A549 (cell line): ENCODE results near the gene TIGIT. TPM values are rescaled to one million over a fixed set of nuclear protein-coding genes. Genes with fewer than 3 reads are reported as not detected.

Source experiments
- ATAC-seq, 2 experiments: fragments of 200-7000 bp in 1 of 2; fragments of >200 bp in 1 of 2; cut with Nextera tagmentation in 1 of 2; cut with Tn5 transposase in 1 of 2; 3 replicates each; pipeline versions ENCODE4 v1.8.0 to v1.9.1; 2018 to 2020; ENCODE audit warnings: mild to moderate bottlenecking in 1 of 2, moderate library complexity in 1 of 2
- CTCF ChIA-PET: fragments of 300-600 bp; sonication (Branson Sonifier 250); formaldehyde crosslinking; extraction: SDS; loops from one replicate; lab custom pipeline; 2021; ENCODE audit warnings: antibody characterized with exemption, inconsistent platforms; lab: Yijun Ruan, JAX
- POLR2A ChIA-PET: fragments of 350-600 bp; formaldehyde crosslinking; extraction: SDS; loops from one replicate; lab custom pipeline; 2021; ENCODE audit warnings: antibody characterized with exemption, inconsistent platforms; lab: Yijun Ruan, JAX
- DNase-seq, 2 experiments: peaks; one replicate each; pipeline versions ENCODE4 v3.0.0 to v3.0.0-alpha.2; 2011 to 2016; ENCODE audit warnings: low read depth in 1 of 2, low spot score in 1 of 2
- FAIRE-seq: peaks from 2 replicates; lab custom pipeline; 2011; peaks lifted over from hg19 to GRCh38; lab: Jason Lieb, UNC
- H3K27ac ChIP-seq, 2 experiments: fragments of >200 bp; sonication (Bioruptor Twin); formaldehyde crosslinking; 3 replicates each; pipeline ENCODE4 v1.5.1; 2016 to 2017
- H3K4me1 ChIP-seq: fragments of >200 bp; sonication (Bioruptor Twin); formaldehyde crosslinking; 3 replicates; pipeline ENCODE4 v1.6.1; 2016
- H3K4me2 ChIP-seq: fragments of >200 bp; sonication (Bioruptor Twin); formaldehyde crosslinking; 3 replicates; pipeline ENCODE4 v1.6.1; 2016
- H3K4me3 ChIP-seq: fragments of >200 bp; sonication (Bioruptor Twin); formaldehyde crosslinking; 3 replicates; pipeline ENCODE4 v1.5.1; 2016
- H3K9me3 ChIP-seq: fragments of >200 bp; sonication (Bioruptor Twin); formaldehyde crosslinking; 3 replicates; pipeline ENCODE4 v1.6.1; 2016
- ATOH8 ChIP-seq: fragments of 250-450 bp; sonication (Bioruptor Pico); IDR thresholded peaks from 2 replicates; pipeline ENCODE4 v1.5.0; 2020; ENCODE audit warnings: low read depth, mild to moderate bottlenecking, moderate library complexity
- CBX2 ChIP-seq: fragments of 200-600 bp; sonication (generic); IDR thresholded peaks from 2 replicates; pipeline ENCODE4 v1.6.1; 2016; ENCODE audit warnings: low read depth, mild to moderate bottlenecking, borderline replicate concordance
- CBX8 ChIP-seq: fragments of 200-600 bp; sonication (generic); IDR thresholded peaks from 2 replicates; pipeline ENCODE4 v1.6.1; 2016
- EHF ChIP-seq: fragments of 250-450 bp; sonication (Bioruptor Pico); IDR thresholded peaks from 2 replicates; pipeline ENCODE4 v1.5.0; 2020; ENCODE audit warnings: mild to moderate bottlenecking
- ESRRA ChIP-seq: fragments of 150-350 bp; IDR thresholded peaks from 2 replicates; pipeline ENCODE4 v1.6.1; 2014; ENCODE audit warnings: mild to moderate bottlenecking, low read length, borderline replicate concordance
- FOSL2 ChIP-seq, 2 experiments: fragments of 450-650 bp in 1 of 2; fragments of >200 bp in 1 of 2; sonication (Bioruptor Twin) in 1 of 2; formaldehyde crosslinking; IDR thresholded peaks; 2 replicates each; pipeline versions ENCODE4 v1.5.0 to v1.6.1; 2016 to 2020; ENCODE audit warnings: mild to moderate bottlenecking in 1 of 2, moderate library complexity in 1 of 2
- FOXS1 ChIP-seq: fragments of 250-450 bp; sonication (Bioruptor Pico); IDR thresholded peaks from 2 replicates; pipeline ENCODE4 v1.5.0; 2020; ENCODE audit warnings: mild to moderate bottlenecking, moderate library complexity
- HMGXB4 ChIP-seq: fragments of 250-450 bp; sonication (Bioruptor Pico); IDR thresholded peaks from 2 replicates; pipeline ENCODE4 v1.5.0; 2021; ENCODE audit warnings: mild to moderate bottlenecking, moderate library complexity, borderline replicate concordance
- HOXB13 ChIP-seq: fragments of 250-450 bp; sonication (Bioruptor Pico); IDR thresholded peaks from 2 replicates; pipeline ENCODE4 v1.5.0; 2020; ENCODE audit warnings: low read depth, mild to moderate bottlenecking, moderate library complexity
- JUN ChIP-seq, 2 experiments: fragments of >200 bp; sonication (Bioruptor Twin); formaldehyde crosslinking; IDR thresholded peaks; 2 replicates in 1 of 2; 3 replicates in 1 of 2; pipeline ENCODE4 v1.6.1; 2016 to 2017
- MAX ChIP-seq: IDR thresholded peaks from 2 replicates; pipeline ENCODE4 v1.6.1; 2012
- NR3C1 ChIP-seq: fragments of >200 bp; sonication (Bioruptor Twin); formaldehyde crosslinking; IDR thresholded peaks from 3 replicates; pipeline ENCODE4 v1.6.1; 2017
- PBX3 ChIP-seq: IDR thresholded peaks from 2 replicates; pipeline ENCODE4 v1.6.1; 2012
- POLR2A ChIP-seq: IDR thresholded peaks from 2 replicates; pipeline ENCODE4 v1.6.1; 2012; ENCODE audit warnings: mild to moderate bottlenecking, low read length
- RAD21 ChIP-seq, 2 experiments: fragments of >200 bp in 1 of 2; sonication (Bioruptor Twin) in 1 of 2; formaldehyde crosslinking in 1 of 2; IDR thresholded peaks in 1 of 2; conservative IDR thresholded peaks in 1 of 2; 2 replicates in 1 of 2; 3 replicates in 1 of 2; pipeline ENCODE4 v1.6.1; 2012 to 2018; ENCODE audit warnings: inconsistent platforms in 1 of 2
- REST ChIP-seq: fragments of 200-600 bp; sonication (generic); IDR thresholded peaks from 2 replicates; pipeline ENCODE4 v1.6.1; 2016; ENCODE audit warnings: antibody characterized with exemption, mild to moderate bottlenecking, moderate library complexity
- RFX5 ChIP-seq: fragments of 450-650 bp; IDR thresholded peaks from 2 replicates; pipeline ENCODE4 v1.7.1; 2014; ENCODE audit warnings: antibody characterized with exemption, mild to moderate bottlenecking, moderate library complexity
- RNF2 ChIP-seq: fragments of 200-600 bp; sonication (generic); IDR thresholded peaks from 2 replicates; pipeline ENCODE4 v1.6.1; 2016; ENCODE audit warnings: low read depth, mild to moderate bottlenecking, antibody characterized with exemption, moderate library complexity, borderline replicate concordance
- SMC3 ChIP-seq: fragments of >200 bp; sonication (Bioruptor Twin); formaldehyde crosslinking; IDR thresholded peaks from 3 replicates; pipeline ENCODE4 v1.6.1; 2018; ENCODE audit warnings: inconsistent platforms
- ZC3H11A ChIP-seq: fragments of 450-650 bp; IDR thresholded peaks from 2 replicates; pipeline ENCODE4 v1.6.1; 2014; ENCODE audit warnings: antibody characterized with exemption, mild to moderate bottlenecking
- ZSCAN20 ChIP-seq: fragments of 250-450 bp; sonication (Bioruptor Pico); IDR thresholded peaks from 2 replicates; pipeline ENCODE4 v1.8.0; 2022; ENCODE audit warnings: mild to moderate bottlenecking, moderate library complexity
- WGBS: methylation state at CpG from one replicate; pipeline ENCODE4 v1.1.6; 2017; ENCODE audit errors: missing lambda C conversion rate; 5-methylcytosine and 5-hydroxymethylcytosine counted together
- polyA plus RNA-seq, 4 experiments: library from polyadenylated mRNA; depleted of rRNA in 3 of 4; stranded (reverse); fragments of >200 nt; fragmentation: RNase III in 1 of 4; extraction: RNeasy Plus Mini Kit Qiagen cat#74134 plus additional on column Dnase treatment in 1 of 4; gene quantifications; 2 replicates in 3 of 4; 3 replicates in 1 of 4; pipeline ENCODE4 v1.2.3, GENCODE V29; 2011 to 2017

The TIGIT gene
- polyA plus RNA-seq, 2 of the 4 experiments (the other 2 are of a cell fraction): not detected

- H3K4me2 ChIP-seq: peak overlapping the region; percentile 21; the same call in 2 of the 3 replicates
- no peaks in the 10 kb centered on the region for H3K9me3 ChIP-seq
- ChIA-PET CTCF (interaction anchor here (0.6 to 1.4 kb wide), 4 partner anchors 11 to 1247 kb away, joined by 3 to 5 read pairs (median 3); no protein-coding TSS in a partner anchor), POLR2A (no interaction called here)
- FAIRE-seq (no peak), ATAC-seq (no peak), DNase-seq (peak in 1 of 2 experiments; percentile 9)
- 71% methylated on average over 3 of the region's 3 CpGs for WGBS
- TF ChIP-seq REST (no peak), ZSCAN20 (no peak), PBX3 (no peak), HOXB13 (no peak), ZC3H11A (no peak), SMC3 (no peak), FOXS1 (CRISPR knock-in tag) (no peak), CBX8 (no peak), RAD21 (conservative IDR thresholded peaks at IDR 0.05 in 1 of 2, IDR thresholded peaks at IDR 0.05 in 1 of 2) (no peak), ATOH8 (no peak), NR3C1 (no peak), POLR2A (no peak), RNF2 (no peak), JUN (IDR thresholded peaks at IDR 0.05) (no peak), CBX2 (no peak)
- H3K4me3 ChIP-seq: no peak overlapping the region
- peaks cover 26% of the 10 kb centered on the region for H3K4me1 ChIP-seq
- no peak overlapping the region for H3K27ac ChIP-seq
Observed at GRCh38 chr3:114323546-114324254, 29.9 kb downstream of the TIGIT start.

GRCh38 chr3:114327665-114328064 lies 33.8 kb downstream of the TIGIT start:
- no peak overlapping the region for H3K27ac ChIP-seq
- H3K4me3 ChIP-seq: no peak overlapping the region
- ChIA-PET POLR2A (no interaction called here), CTCF (no interaction called here)
- 95% methylated on average over 4 of the region's 4 CpGs for WGBS
- DNase-seq (no peak), FAIRE-seq (no peak), ATAC-seq (no peak)
- peaks cover 14% of the 10 kb centered on the region for H3K4me1 ChIP-seq
- H3K4me2 ChIP-seq: no peak overlapping the region
- no peaks in the 10 kb centered on the region for H3K9me3 ChIP-seq
- no peak for TF ChIP-seq ESRRA
- TF ChIP-seq FOSL2 (IDR thresholded peaks at IDR 0.05): no peak
- no peak for TF ChIP-seq FOSL2 (CRISPR knock-in tag; IDR thresholded peaks at IDR 0.05)
- TF ChIP-seq MAX: no peak
- TF ChIP-seq RFX5: no peak
- TF ChIP-seq EHF (CRISPR knock-in tag): no peak
- no peak for TF ChIP-seq HMGXB4 (CRISPR knock-in tag)
